ENCODE data around the gene CD22. TPM values are rescaled to one million over a fixed set of nuclear protein-coding genes. Genes with fewer than 3 reads are reported as not detected.
"Not testable (repeated sequence)": the region's sequence is repeated elsewhere in the genome, so short reads cannot be mapped to it uniquely, and the experiment has no call there.

CD22 gene
- total RNA-seq, 1 donor from 2014 or later = 0.23 TPM

DNA sequence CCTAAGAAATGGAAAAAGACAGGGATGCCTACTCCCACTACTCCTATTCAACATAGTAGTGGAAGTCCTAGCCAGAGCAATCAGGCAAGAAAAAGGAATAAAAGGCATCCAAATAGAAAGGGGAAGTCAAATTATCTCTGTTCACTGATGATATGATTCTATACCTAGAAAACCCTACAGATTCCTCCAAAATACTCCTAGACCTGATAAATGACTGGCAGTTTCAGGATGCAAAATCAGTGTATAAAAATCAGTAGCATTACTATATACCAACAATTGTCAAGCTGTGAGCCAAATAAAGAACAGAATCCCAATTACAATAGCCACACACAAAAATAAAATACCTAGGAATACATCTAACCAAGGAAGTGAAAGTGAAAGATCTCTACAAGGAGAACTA is 40.5 kb downstream of the CD22 start:
- no peak for DNase-seq (ENCODE audit: low read depth)

DNA sequence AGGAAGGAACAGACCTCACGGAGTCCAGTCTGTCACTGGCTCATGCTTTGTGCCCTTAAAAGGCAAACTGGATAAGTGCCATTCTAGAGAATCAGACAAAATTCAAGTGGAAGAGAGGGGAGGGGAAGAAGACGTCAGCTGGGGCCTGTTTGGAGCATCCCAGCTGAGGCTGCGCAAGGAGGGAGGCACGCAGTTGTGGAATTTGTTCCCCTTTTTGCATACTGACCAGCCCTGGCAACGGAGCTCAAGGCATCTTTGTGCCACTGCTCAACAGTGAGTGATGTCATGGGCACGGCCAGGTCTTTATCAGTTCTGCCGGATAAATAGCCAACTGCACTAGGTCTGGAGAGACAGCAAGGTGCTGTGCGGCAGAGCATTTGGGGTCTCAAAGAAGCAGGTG is 41.7 kb downstream of the CD22 start, which contains the start of gene GPR42:
Gene GPR42 (plus strand): TSS at position 347 of the 400 bp plus-strand sequence. CDS start 292 bp downstream, outside the sequence.
- TF ChIP-seq, protein P1, sequence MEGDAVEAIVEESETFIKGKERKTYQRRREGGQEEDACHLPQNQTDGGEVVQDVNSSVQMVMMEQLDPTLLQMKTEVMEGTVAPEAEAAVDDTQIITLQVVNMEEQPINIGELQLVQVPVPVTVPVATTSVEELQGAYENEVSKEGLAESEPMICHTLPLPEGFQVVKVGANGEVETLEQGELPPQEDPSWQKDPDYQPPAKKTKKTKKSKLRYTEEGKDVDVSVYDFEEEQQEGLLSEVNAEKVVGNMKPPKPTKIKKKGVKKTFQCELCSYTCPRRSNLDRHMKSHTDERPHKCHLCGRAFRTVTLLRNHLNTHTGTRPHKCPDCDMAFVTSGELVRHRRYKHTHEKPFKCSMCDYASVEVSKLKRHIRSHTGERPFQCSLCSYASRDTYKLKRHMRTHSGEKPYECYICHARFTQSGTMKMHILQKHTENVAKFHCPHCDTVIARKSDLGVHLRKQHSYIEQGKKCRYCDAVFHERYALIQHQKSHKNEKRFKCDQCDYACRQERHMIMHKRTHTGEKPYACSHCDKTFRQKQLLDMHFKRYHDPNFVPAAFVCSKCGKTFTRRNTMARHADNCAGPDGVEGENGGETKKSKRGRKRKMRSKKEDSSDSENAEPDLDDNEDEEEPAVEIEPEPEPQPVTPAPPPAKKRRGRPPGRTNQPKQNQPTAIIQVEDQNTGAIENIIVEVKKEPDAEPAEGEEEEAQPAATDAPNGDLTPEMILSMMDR (conservative IDR thresholded peaks at IDR 0.05; ENCODE audit: low read depth, low read length) = no peak
- H3K4me3 ChIP-seq (ENCODE audit: low read depth, low read length) = no peak within 1 kb of the TSS
- DNase-seq (ENCODE audit: low read depth) = no peak

More for the DNA sequence above, 40.5 kb downstream of the CD22 start:
- H3K4me3 ChIP-seq (ENCODE audit: low read depth, low read length) = no peak overlapping the region
- TF ChIP-seq, protein P1 (conservative IDR thresholded peaks at IDR 0.05; ENCODE audit: low read depth, low read length) = no peak

DNA sequence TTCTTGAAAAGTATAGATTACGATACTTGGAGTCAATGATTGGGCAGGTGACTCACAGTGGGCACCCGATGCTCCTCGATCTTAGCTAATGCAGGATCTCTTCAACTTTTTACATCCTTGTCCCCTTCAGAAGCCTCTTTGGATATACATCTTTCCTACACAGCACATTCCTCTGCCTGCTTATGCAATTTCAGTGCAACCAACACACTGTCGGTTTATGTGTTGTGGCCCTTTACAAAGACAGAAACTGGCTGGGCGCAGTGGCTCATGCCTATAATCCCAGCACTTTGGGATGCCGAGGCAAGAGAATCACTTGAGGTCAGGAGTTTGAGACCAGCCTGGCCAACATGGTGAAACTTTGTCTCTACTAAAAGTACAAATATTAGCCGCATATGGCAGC is 44.5 kb downstream of the CD22 start:
- TF ChIP-seq, protein P1 (conservative IDR thresholded peaks at IDR 0.05; ENCODE audit: low read depth, low read length) = no peak
- no peak for DNase-seq (ENCODE audit: low read depth)
- H3K4me3 ChIP-seq (ENCODE audit: low read depth, low read length) = no peak overlapping the region

DNA sequence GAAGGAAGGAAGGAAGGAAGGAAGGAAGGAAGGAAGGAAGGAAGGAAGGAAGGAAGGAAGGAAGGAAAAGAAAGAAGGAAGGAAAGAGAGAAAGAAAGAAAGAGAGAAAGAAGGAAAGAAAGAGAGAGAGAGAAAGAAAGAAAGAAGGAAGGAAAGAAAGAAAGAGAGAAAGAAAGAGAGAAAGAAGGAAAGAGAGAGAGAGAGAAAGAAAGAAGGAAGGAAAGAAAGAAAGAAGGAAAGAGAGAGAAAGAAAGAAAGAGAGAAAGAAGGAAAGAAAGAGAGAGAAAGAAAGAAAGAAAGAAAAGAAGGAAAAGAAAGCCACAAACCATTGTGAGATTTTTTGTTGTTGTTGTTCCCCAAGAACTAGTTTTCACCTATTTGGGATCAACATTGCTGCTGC is 45.0 kb downstream of the CD22 start:
- not testable (repeated sequence) for DNase-seq (ENCODE audit: low read depth); H3K4me3 ChIP-seq (ENCODE audit: low read depth, low read length)

DNA sequence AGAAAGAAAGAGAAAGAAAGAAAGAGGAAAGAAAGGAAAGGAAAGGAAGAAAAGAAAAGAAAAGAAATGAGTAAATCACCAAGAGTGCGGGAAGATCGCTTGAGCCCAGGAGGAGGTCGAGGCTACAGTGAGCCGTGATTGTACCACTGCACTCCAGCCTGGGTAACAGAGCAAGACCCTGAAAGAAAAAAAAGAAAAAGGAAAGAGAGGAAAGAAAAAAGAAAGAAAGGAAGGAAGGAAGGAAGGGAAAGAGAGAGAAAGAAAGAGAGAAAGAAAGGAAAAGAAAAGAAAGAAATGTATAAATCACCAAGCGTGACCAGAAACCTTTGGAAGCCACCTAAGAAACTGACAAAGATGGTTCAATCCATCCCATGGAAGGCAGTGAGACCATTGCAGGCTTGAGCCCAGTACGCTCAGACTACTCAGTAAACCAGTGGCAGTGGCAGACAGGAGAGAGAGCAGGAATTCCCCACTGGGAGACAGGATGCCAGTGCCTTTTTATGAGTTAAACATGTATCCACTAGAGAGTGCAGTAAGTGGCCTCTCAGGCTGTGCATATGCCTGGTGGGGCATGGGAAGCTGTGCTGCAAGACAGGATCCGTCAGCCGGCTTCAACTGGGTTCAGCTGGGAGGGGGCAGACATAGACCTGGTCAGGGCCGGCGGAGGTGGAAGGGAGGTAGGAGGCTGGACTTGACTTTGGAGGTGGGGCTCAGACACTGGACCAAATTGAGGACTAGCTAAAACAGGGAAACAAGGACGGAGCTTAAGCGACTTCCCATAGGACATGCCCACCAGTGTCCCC is 46.7 kb downstream of the CD22 start:
- TF ChIP-seq, protein P1 (conservative IDR thresholded peaks at IDR 0.05; ENCODE audit: low read depth, low read length) = no peak
- H3K4me3 ChIP-seq (ENCODE audit: low read depth, low read length) = no peak overlapping the region
- DNase-seq (ENCODE audit: low read depth) = no peak

DNA sequence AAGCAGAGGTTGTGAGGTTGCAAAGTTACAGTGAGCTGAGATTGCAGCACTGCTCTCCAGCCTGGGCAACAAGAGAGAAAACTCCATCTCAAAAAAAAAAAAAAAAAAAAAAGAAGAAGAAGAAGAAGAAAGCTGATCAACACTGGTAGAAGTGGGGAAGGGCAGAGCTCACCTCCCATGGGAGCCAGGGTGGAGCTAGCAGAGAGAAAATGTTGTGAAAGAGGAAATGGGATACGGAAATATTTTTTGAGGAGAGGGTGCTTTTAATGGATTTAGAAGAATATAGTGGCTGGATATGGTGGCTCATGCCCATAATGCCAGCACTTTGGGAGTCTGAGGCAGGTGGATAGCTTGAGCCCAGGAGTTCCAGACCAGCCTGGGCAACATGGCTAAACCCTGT is 48.7 kb downstream of the CD22 start:
- no peak overlapping the region for H3K4me3 ChIP-seq (ENCODE audit: low read depth, low read length)
- no peak for DNase-seq (ENCODE audit: low read depth)
- TF ChIP-seq, protein P1 (conservative IDR thresholded peaks at IDR 0.05; ENCODE audit: low read depth, low read length) = no peak

DNA sequence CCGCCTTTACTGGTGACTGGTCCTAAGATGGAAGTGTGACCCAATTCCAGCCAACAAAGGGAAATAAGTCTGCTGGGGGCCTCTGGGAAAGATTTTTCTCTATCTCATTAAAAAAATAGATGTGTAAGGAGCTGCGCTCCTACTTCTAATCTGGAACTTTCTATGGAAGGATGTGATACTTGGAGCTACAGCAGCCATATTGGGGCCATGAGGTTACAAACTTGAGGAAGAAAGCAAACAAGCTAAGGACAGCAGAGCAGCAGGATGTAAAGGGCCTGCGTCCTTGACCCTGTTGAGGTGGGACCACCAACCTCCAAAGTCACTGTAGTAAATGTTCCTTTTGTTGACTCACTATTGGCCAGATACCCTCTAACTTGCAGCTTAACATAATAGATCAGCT is 49.4 kb downstream of the CD22 start:
- no peak overlapping the region for H3K4me3 ChIP-seq (ENCODE audit: low read depth, low read length)
- no peak for DNase-seq (ENCODE audit: low read depth)
- TF ChIP-seq, protein P1 (conservative IDR thresholded peaks at IDR 0.05; ENCODE audit: low read depth, low read length) = no peak

DNA sequence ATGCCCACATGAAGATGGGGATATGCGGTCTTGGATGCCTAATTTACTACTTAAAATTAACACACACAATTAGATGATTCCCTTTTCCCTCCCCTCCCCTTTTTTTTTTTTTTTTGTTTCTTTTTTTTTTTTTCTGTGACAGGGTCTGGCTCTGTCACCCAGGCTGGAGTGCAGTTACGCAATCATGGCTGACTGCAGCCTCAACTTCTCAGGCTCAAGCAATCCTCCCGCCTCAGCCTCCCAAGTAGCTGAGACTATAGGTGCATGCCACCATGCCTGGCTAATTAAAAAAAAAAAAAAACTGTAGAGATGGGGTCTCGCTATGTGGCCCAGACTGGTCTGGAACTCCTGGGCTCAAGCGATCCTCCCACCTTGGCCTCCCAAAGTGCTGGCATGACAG is 50.6 kb downstream of the CD22 start:
- DNase-seq (ENCODE audit: low read depth); H3K4me3 ChIP-seq (ENCODE audit: low read depth, low read length): not testable (repeated sequence)

Data from epithelial cell of proximal tubule (primary cell).